Activated naive CD8-positive, alpha-beta T cell (primary cell): Measurements from ENCODE around the gene TMEM235.

ENCODE experiments used
- H3K27ac Mint-ChIP-seq: one replicate; pipeline ENCODE4 v1.8.0; 2021; ENCODE audit warnings: mixed read lengths
- H3K27me3 Mint-ChIP-seq: one replicate; pipeline ENCODE4 v1.8.0; 2021; ENCODE audit warnings: mixed read lengths
- H3K36me3 Mint-ChIP-seq: one replicate; pipeline ENCODE4 v1.8.0; 2021; ENCODE audit warnings: mixed read lengths
- H3K4me1 Mint-ChIP-seq: one replicate; pipeline ENCODE4 v1.8.0; 2021; ENCODE audit warnings: low read depth, mixed read lengths
- H3K4me3 Mint-ChIP-seq: one replicate; pipeline ENCODE4 v1.8.0; 2021; ENCODE audit warnings: mild to moderate bottlenecking, mixed read lengths
- H3K9me3 Mint-ChIP-seq: one replicate; pipeline ENCODE4 v1.8.0; 2021; ENCODE audit warnings: low read depth, mixed read lengths

The TMEM235 gene

DNA sequence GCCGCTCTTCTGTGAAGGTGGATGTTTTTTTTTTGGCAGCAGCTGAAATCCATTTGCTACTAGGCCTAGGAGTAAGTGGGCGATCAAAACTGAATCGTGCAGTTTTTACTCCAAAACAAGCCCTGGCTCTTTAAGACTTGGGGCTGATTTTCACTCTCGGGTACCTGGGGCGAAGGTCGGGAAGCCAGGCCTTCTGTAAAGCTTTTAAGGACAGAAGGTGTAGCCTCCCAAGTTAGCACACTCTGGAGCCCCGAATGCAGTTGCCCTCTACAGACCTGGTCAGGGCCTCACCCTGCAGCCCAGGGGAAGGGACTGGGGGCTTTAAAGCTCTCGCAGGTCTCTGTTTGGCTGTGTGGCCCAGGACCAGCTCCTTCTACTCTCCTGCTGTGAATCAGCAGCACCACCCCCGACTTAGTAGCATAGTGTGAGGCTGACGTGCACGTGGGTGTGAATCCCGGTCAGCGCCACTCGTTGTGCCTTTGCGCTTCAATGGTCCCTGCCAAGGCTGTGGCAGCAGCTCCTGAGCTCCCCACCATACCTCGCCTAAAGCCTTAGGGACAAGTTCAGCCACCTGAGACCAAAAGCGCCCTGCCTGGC is 49.9 kb downstream of the TMEM235 start:
- no peaks in the 10 kb centered on the region for H3K27me3 Mint-ChIP-seq
- no peaks in the 10 kb centered on the region for H3K36me3 Mint-ChIP-seq
- H3K27ac Mint-ChIP-seq = no peak overlapping the region
- H3K4me1 Mint-ChIP-seq = peaks cover 2% of the 10 kb centered on the region
- no peaks in the 10 kb centered on the region for H3K9me3 Mint-ChIP-seq
- H3K4me3 Mint-ChIP-seq = no peak overlapping the region

DNA sequence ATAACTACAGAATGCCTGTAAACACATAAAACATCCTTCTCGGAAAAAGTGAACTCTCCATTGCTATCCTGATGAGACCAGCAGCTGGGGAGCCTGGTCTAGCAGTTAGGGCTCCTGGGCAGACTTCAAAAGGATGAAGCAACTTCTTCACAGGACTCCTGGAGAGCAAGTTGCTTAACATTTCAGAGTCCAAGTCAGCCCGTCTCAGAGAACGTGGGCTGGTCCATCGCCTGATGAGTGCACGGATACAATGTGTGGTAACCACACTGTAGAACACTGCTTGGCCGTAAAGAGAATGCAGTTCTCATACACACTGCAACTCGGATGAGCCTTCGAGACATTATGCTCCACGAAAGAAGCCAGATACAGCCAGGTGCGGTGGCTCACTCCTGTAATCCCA is 52.7 kb downstream of the TMEM235 start:
- Mint-ChIP-seq H3K36me3 (no peaks in the 10 kb centered on the region), H3K4me1 (peaks cover 2% of the 10 kb centered on the region), H3K27me3 (no peaks in the 10 kb centered on the region), H3K9me3 (no peaks in the 10 kb centered on the region), H3K27ac (no peak overlapping the region), H3K4me3 (no peak overlapping the region)

DNA sequence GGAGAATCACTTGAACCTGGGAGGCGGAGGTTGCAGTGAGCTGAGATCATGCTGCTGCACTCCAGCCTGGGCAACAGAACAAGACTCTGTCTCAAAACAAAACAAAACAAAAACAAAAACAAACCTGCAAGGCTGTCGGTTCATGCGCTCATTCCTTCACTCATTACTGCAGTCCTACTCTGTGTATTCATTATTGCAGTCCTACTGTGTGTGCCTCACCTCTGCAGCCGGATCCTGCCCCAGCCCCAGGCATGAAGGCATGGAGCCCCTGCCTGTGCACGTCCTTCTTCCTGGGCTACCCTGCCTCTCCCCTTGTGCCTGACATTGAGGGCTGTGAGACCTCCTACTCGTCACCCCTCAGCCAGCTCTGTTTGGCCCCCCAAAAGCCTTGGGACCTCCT is 57.6 kb downstream of the TMEM235 start:
- H3K27ac Mint-ChIP-seq = no peak overlapping the region
- H3K36me3 Mint-ChIP-seq = no peaks in the 10 kb centered on the region

DNA sequence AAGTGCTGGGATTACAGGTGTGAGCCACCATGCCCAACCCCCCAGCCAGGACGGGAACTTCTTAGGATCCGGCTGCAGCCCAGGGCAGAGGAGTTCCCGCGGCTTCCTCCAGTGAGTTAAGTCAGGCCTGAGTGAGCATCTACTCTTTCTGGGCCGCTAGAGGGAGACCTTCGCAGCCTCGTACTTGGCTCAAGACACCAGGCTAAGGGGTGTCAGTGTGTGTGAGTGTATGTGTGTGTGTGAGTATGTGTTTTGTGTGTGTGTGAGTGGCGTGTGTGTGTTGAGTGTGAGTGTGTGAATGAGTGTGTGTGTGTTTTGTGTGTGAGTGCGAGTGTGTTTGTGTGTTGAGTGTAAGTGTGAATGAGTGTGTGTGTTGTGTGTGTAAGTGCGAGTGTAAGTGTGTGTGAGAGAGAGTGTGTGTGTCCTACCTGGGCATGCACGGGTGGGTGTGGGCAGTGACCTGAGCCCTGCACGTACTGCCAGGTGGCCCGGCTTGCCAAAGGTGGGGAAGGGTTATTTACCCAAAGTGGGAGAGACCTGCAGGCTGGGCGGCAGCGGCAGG is 58.5 kb downstream of the TMEM235 start:
- Mint-ChIP-seq H3K27ac (no peak overlapping the region), H3K9me3 (no peaks in the 10 kb centered on the region), H3K4me3 (no peak overlapping the region), H3K4me1 (no peaks in the 10 kb centered on the region), H3K36me3 (no peaks in the 10 kb centered on the region), H3K27me3 (no peaks in the 10 kb centered on the region)

More for the DNA sequence above, 57.6 kb downstream of the TMEM235 start:
- no peaks in the 10 kb centered on the region for H3K9me3 Mint-ChIP-seq
- H3K4me1 Mint-ChIP-seq = no peaks in the 10 kb centered on the region
- H3K4me3 Mint-ChIP-seq = no peak overlapping the region
- no peaks in the 10 kb centered on the region for H3K27me3 Mint-ChIP-seq
